Left lung (tissue), 8 donors: ENCODE data around the gene DEFB110. TPM values are rescaled to one million over a fixed set of nuclear protein-coding genes. Genes with fewer than 3 reads are reported as not detected.

ENCODE experiments used
- polyA plus RNA-seq, 6 donors: library from polyadenylated mRNA; unstranded; fragments of 120-200 nt; gene quantifications; one replicate each; pipeline ENCODE4 v1.2.1, GENCODE V29; 2013; ENCODE audit not compliant: insufficient read length in 6 of 6
- total RNA-seq, 2 donors: library from RNA; stranded (reverse); fragmentation: NEBNext Ultra II Directional; extraction: Animal tissue kit (Norgen Biotek cat#: 25700); gene quantifications; one replicate each; pipeline ENCODE4 v1.2.1, GENCODE V29; 2021
- donor health status: DM: no; HTN: yes; CAD: no.
- donor health status: DM: no; HTN: no; CAD: no.

Gene DEFB110
- total and polyA plus RNA-seq, 8 donors, result not detected

Other genes starting within 250 kb of the DEFB110 start
- not detected for gene PGK2, start 234.7 kb downstream of the DEFB110 start, total RNA-seq
- under 1 TPM in 1 of 6 donors, not detected in 5; 0.08 TPM for gene PGK2, start 234.7 kb downstream of the DEFB110 start, polyA plus RNA-seq
- not detected for gene CRISP1, start 155.5 kb downstream of the DEFB110 start, total RNA-seq
- not detected for gene CRISP1, start 155.5 kb downstream of the DEFB110 start, polyA plus RNA-seq
- gene DEFB114, start 57.8 kb downstream of the DEFB110 start, total RNA-seq, result not detected
- not detected for gene DEFB114, start 57.8 kb downstream of the DEFB110 start, polyA plus RNA-seq
- gene DEFB113, start 52.4 kb downstream of the DEFB110 start, total RNA-seq, result not detected
- not detected for gene DEFB113, start 52.4 kb downstream of the DEFB110 start, polyA plus RNA-seq
- gene DEFB112, start 27.9 kb upstream of the DEFB110 start, total RNA-seq, result not detected
- not detected for gene DEFB112, start 27.9 kb upstream of the DEFB110 start, polyA plus RNA-seq